BJ (cell line): Measurements from ENCODE around the gene KMT2B. TPM values are rescaled to one million over a fixed set of nuclear protein-coding genes. Genes with fewer than 3 reads are reported as not detected.

Experiments
- CTCF ChIA-PET: fragments of 350-600 bp; formaldehyde crosslinking; extraction: SDS; loops from one replicate; lab custom pipeline; 2021; ENCODE audit warnings: antibody characterized with exemption, inconsistent platforms; lab: Yijun Ruan, JAX
- POLR2A ChIA-PET: fragments of 300-600 bp; sonication (Branson Sonifier 250); formaldehyde crosslinking; extraction: SDS; loops from one replicate; lab custom pipeline; 2021; ENCODE audit warnings: antibody characterized with exemption; lab: Charles Lee
- DNase-seq: peaks from one replicate; pipeline ENCODE4 v3.0.0-alpha.2; 2011; ENCODE audit warnings: low read depth
- H3K27me3 ChIP-seq: 2 replicates; pipeline ENCODE4 v1.6.0; 2011; ENCODE audit warnings: low read length; ENCODE audit not compliant: control insufficient read depth, insufficient read depth
- H3K36me3 ChIP-seq: 2 replicates; pipeline ENCODE4 v1.5.1; 2011; ENCODE audit warnings: low read length; ENCODE audit not compliant: control insufficient read depth, insufficient read depth
- H3K4me3 ChIP-seq: 2 replicates; pipeline ENCODE4 v1.5.1; 2011; ENCODE audit warnings: low read depth, mild to moderate bottlenecking, control low read depth, low read length
- polyA minus RNA-seq: library from RNA; depleted of rRNA, polyadenylated mRNA; stranded (reverse); fragments of >200 nt; gene quantifications from 2 replicates; pipeline ENCODE4 v1.2.3, GENCODE V29; 2011; rRNA and poly(A)+ RNA removed
- polyA plus RNA-seq: library from polyadenylated mRNA; depleted of rRNA; stranded (reverse); fragments of >200 nt; gene quantifications from 2 replicates; pipeline ENCODE4 v1.2.3, GENCODE V29; 2011; rRNA removed
- TF ChIP-seq, protein P1 (sequence below): IDR thresholded peaks from 2 replicates; pipeline ENCODE4 v1.5.1; 2011; ENCODE audit warnings: low read depth, mild to moderate bottlenecking, control low read depth, inconsistent platforms, low read length, moderate library complexity; ENCODE audit not compliant: insufficient read depth

KMT2B gene, protein sequence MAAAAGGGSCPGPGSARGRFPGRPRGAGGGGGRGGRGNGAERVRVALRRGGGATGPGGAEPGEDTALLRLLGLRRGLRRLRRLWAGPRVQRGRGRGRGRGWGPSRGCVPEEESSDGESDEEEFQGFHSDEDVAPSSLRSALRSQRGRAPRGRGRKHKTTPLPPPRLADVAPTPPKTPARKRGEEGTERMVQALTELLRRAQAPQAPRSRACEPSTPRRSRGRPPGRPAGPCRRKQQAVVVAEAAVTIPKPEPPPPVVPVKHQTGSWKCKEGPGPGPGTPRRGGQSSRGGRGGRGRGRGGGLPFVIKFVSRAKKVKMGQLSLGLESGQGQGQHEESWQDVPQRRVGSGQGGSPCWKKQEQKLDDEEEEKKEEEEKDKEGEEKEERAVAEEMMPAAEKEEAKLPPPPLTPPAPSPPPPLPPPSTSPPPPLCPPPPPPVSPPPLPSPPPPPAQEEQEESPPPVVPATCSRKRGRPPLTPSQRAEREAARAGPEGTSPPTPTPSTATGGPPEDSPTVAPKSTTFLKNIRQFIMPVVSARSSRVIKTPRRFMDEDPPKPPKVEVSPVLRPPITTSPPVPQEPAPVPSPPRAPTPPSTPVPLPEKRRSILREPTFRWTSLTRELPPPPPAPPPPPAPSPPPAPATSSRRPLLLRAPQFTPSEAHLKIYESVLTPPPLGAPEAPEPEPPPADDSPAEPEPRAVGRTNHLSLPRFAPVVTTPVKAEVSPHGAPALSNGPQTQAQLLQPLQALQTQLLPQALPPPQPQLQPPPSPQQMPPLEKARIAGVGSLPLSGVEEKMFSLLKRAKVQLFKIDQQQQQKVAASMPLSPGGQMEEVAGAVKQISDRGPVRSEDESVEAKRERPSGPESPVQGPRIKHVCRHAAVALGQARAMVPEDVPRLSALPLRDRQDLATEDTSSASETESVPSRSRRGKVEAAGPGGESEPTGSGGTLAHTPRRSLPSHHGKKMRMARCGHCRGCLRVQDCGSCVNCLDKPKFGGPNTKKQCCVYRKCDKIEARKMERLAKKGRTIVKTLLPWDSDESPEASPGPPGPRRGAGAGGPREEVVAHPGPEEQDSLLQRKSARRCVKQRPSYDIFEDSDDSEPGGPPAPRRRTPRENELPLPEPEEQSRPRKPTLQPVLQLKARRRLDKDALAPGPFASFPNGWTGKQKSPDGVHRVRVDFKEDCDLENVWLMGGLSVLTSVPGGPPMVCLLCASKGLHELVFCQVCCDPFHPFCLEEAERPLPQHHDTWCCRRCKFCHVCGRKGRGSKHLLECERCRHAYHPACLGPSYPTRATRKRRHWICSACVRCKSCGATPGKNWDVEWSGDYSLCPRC (N-terminal part only)
- 6.1 and 13.3 TPM in 2 replicates for polyA plus RNA-seq
- polyA minus RNA-seq = 7.3 and 9.8 TPM in 2 replicates

DNA sequence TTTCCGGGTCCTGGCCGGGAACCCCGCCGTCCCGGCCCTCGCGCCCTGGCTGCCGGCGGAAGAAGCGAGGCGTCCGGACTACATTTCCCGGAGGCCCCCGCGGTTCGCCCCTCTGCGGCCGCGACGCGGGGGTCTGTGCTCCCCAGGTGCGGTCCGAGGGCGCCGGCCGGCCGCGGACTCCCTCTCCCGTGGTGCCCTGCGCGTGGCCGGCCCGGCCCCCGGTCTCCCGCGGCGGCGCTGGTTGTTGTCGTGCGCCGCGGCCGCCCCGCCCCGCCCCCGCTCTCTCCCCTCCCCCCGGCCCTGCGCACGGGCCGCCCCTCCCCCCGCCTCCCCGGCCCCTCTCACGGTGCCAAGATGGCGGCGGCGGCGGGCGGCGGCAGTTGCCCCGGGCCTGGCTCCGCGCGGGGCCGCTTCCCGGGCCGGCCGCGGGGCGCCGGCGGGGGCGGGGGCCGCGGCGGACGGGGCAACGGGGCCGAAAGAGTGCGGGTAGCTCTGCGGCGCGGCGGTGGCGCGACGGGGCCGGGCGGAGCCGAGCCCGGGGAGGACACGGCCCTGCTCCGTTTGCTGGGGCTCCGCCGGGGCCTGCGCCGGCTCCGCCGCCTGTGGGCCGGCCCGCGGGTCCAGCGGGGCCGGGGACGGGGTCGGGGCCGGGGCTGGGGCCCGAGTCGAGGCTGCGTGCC, at the start of gene KMT2B:
Gene KMT2B (plus strand): TSS at position 339 of the 680 bp plus-strand sequence. CDS start 16 bp downstream, at position 355.
- ChIA-PET CTCF (interaction anchor here (0.9 kb wide), 1 partner anchor 27 kb away, joined by 4 read pairs; the partner anchor contains the start of gene U2AF1L4), POLR2A (no interaction called here)
- no peaks in the 10 kb centered on the region for H3K27me3 ChIP-seq
- DNase-seq = peak; percentile 66
- H3K4me3 ChIP-seq = peak within 1 kb of the TSS; percentile 83
- H3K36me3 ChIP-seq = peaks cover 11% of the 10 kb centered on the region
- TF ChIP-seq, protein P1, sequence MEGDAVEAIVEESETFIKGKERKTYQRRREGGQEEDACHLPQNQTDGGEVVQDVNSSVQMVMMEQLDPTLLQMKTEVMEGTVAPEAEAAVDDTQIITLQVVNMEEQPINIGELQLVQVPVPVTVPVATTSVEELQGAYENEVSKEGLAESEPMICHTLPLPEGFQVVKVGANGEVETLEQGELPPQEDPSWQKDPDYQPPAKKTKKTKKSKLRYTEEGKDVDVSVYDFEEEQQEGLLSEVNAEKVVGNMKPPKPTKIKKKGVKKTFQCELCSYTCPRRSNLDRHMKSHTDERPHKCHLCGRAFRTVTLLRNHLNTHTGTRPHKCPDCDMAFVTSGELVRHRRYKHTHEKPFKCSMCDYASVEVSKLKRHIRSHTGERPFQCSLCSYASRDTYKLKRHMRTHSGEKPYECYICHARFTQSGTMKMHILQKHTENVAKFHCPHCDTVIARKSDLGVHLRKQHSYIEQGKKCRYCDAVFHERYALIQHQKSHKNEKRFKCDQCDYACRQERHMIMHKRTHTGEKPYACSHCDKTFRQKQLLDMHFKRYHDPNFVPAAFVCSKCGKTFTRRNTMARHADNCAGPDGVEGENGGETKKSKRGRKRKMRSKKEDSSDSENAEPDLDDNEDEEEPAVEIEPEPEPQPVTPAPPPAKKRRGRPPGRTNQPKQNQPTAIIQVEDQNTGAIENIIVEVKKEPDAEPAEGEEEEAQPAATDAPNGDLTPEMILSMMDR = no peak

DNA sequence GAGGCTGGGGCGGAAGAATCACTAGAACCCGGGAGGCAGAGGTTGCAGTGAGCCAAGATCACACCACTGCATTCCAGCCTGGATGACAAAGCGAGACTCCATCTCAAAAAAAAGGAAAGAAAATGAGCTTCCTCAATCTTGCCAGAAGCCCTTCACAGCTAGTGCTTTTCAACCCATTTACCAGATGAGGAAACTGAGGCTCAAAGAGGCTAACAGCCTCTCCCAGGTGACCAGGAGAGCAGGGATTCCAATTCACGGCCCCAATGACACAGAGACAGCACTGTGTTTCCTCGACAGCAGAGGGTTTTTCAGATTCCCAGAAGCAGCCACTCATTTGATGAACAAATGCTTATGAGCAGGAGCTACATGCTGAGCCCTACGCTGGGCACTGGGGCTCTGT, 48.2 kb upstream of the KMT2B start:
- no peak for DNase-seq
- CTCF ChIA-PET = interaction anchor here (1.5 kb wide), 1 partner anchor 15 kb away, joined by 3 read pairs; no protein-coding TSS in a partner anchor
- Histone ChIP-seq H3K36me3 (no peaks in the 10 kb centered on the region), H3K4me3 (no peak overlapping the region), H3K27me3 (peaks cover 6% of the 10 kb centered on the region)
- TF ChIP-seq, protein P1 = no peak
- POLR2A ChIA-PET = no interaction called here

DNA sequence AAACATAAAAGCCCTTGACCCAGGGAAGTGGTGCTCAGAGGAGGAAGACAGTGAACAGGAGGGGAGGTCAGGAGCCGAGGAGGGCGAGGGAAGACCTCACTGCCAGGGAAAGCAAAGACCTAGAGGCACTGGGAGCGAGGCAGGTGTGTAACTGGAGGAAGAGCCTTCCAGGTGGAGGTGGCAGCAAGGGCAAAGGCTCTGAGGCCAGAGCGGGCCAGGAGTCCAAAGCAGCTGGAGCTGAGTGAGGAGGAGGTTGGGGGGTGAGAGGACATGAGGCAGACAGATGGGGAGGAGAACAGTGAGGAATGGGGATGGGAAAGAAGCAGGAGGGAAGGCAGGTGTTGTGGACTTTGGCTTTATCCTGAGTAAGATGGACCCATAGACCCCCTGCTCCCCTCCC, 47.8 kb upstream of the KMT2B start:
- POLR2A ChIA-PET = no interaction called here
- Histone ChIP-seq H3K4me3 (no peak overlapping the region), H3K27me3 (peaks cover 6% of the 10 kb centered on the region), H3K36me3 (no peaks in the 10 kb centered on the region)
- CTCF ChIA-PET = interaction anchor here (1.5 kb wide), 1 partner anchor 15 kb away, joined by 3 read pairs; no protein-coding TSS in a partner anchor
- TF ChIP-seq, protein P1 = no peak
- DNase-seq = no peak

DNA sequence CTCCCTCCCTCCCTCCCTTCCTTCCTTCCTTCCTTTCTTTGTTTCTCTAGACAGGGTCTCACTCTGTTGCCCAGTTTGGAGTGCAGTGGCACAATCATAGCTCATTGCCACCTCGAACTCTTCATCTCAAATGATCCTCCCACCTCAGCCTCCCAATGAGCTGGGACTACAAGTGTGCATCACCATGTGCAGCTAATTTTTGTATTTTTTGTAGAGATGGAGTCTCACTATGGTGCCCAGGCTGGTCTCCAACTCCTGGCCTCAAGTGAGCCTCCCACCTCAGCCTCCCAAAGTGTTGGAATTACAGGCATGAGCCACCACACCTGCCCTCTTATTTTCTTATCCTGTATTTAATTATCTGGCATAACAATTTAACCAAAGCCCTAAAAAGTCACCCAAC, 47.1 kb upstream of the KMT2B start:
- Histone ChIP-seq H3K27me3 (peaks cover 6% of the 10 kb centered on the region), H3K36me3 (no peaks in the 10 kb centered on the region), H3K4me3 (no peak overlapping the region)
- no peak for DNase-seq
- ChIA-PET CTCF (no interaction called here), POLR2A (no interaction called here)
- TF ChIP-seq, protein P1 = no peak
